WTC11 (cell line): ENCODE results near the gene TMEM98. TPM values are rescaled to one million over a fixed set of nuclear protein-coding genes. Genes with fewer than 3 reads are reported as not detected.

Experiments
- ATAC-seq: fragments of 200-7000 bp; cut with Tn5 transposase; 2 replicates; pipeline ENCODE4 v1.10.0; 2021; ENCODE audit warnings: mild to moderate bottlenecking, moderate library complexity
- CTCF ChIA-PET: fragments of 300-600 bp; sonication (Branson Sonifier 250); formaldehyde crosslinking; loops from one replicate; lab custom pipeline; 2021; ENCODE audit warnings: antibody characterized with exemption; lab: Charles Lee
- POLR2A ChIA-PET: fragments of 350-600 bp; sonication (Branson Sonifier 250); formaldehyde crosslinking; loops from one replicate; lab custom pipeline; 2021; ENCODE audit warnings: antibody characterized with exemption; lab: Charles Lee
- DNase-seq: peaks from one replicate; pipeline ENCODE4 v3.0.0; 2021; ENCODE audit warnings: low spot score
- H3K27ac Mint-ChIP-seq: 2 replicates; pipeline ENCODE4 v1.8.0; 2021; ENCODE audit warnings: mixed read lengths
- H3K27me3 Mint-ChIP-seq: 2 replicates; pipeline ENCODE4 v1.8.0; 2021; ENCODE audit warnings: low read depth, mild to moderate bottlenecking, moderate library complexity, mixed read lengths
- H3K36me3 Mint-ChIP-seq: 2 replicates; pipeline ENCODE4 v1.8.0; 2021; ENCODE audit warnings: mixed read lengths
- H3K4me1 Mint-ChIP-seq: 2 replicates; pipeline ENCODE4 v1.8.0; 2022; ENCODE audit warnings: mixed read lengths
- H3K4me3 Mint-ChIP-seq: 2 replicates; pipeline ENCODE4 v1.8.0; 2021; ENCODE audit warnings: mild to moderate bottlenecking, moderate library complexity, mixed read lengths
- H3K9me3 Mint-ChIP-seq: 2 replicates; pipeline ENCODE4 v1.8.0; 2021; ENCODE audit warnings: mixed read lengths
- CREM ChIP-seq: sonication (generic); formaldehyde crosslinking; IDR thresholded peaks from 2 replicates; pipeline ENCODE4 v1.8.1; 2022; ENCODE audit warnings: mild to moderate bottlenecking, missing genetic modification reagents, moderate library complexity
- FOXK1 ChIP-seq: sonication (generic); formaldehyde crosslinking; IDR thresholded peaks from 2 replicates; pipeline ENCODE4 v1.8.0; 2022; ENCODE audit warnings: mild to moderate bottlenecking, moderate library complexity, missing genetic modification reagents
- FOXP1 ChIP-seq: sonication (generic); formaldehyde crosslinking; IDR thresholded peaks from 2 replicates; pipeline ENCODE4 v1.8.0; 2022; ENCODE audit warnings: missing genetic modification reagents, mild to moderate bottlenecking, moderate library complexity, borderline replicate concordance
- GTF2I ChIP-seq: fragments of 250-450 bp; sonication (Bioruptor Pico); conservative IDR thresholded peaks from 2 replicates; pipeline ENCODE4 v1.4.0; 2021; ENCODE audit warnings: mild to moderate bottlenecking
- JUN ChIP-seq: sonication (generic); formaldehyde crosslinking; IDR thresholded peaks from 2 replicates; pipeline ENCODE4 v1.8.0; 2023; ENCODE audit warnings: mild to moderate bottlenecking, missing genetic modification reagents
- NR2C2 ChIP-seq: sonication (generic); formaldehyde crosslinking; IDR thresholded peaks from 2 replicates; pipeline ENCODE4 v1.8.0; 2022; ENCODE audit warnings: mild to moderate bottlenecking, missing genetic modification reagents
- RORB ChIP-seq: fragments of 250-450 bp; sonication (Bioruptor Pico); IDR thresholded peaks from 2 replicates; pipeline ENCODE4 v1.9.0; 2021; ENCODE audit warnings: mild to moderate bottlenecking
- SMAD3 ChIP-seq: sonication (generic); formaldehyde crosslinking; IDR thresholded peaks from 2 replicates; pipeline ENCODE4 v1.8.0; 2022; ENCODE audit warnings: missing genetic modification reagents, mild to moderate bottlenecking, borderline replicate concordance
- TEAD4 ChIP-seq: sonication (generic); formaldehyde crosslinking; IDR thresholded peaks from 2 replicates; pipeline ENCODE4 v1.8.0; 2022; ENCODE audit warnings: mild to moderate bottlenecking, missing genetic modification reagents
- TP53 ChIP-seq: sonication (generic); formaldehyde crosslinking; IDR thresholded peaks from 2 replicates; pipeline ENCODE4 v1.8.1; 2023; ENCODE audit warnings: mild to moderate bottlenecking, missing genetic modification reagents
- ZNF121 ChIP-seq: sonication (generic); formaldehyde crosslinking; IDR thresholded peaks from 2 replicates; pipeline ENCODE4 v1.8.0; 2023; ENCODE audit warnings: missing genetic modification reagents
- total RNA-seq: library from RNA; stranded (reverse); gene quantifications from 3 replicates; pipeline ENCODE4 v1.2.3, GENCODE V29; 2021
- TF ChIP-seq, protein P1 (sequence below): fragments of 200-600 bp; IDR thresholded peaks from 2 replicates; pipeline ENCODE4 v1.8.0; 2022; ENCODE audit warnings: antibody characterized with exemption
- TF ChIP-seq, protein P2 (sequence below): sonication (generic); formaldehyde crosslinking; IDR thresholded peaks from 2 replicates; pipeline ENCODE4 v1.8.1; 2023; ENCODE audit warnings: mild to moderate bottlenecking, missing genetic modification reagents, moderate library complexity
- TF ChIP-seq, protein P3 (sequence below): fragments of 250-450 bp; sonication (Bioruptor Pico); IDR thresholded peaks from 2 replicates; pipeline ENCODE4 v2.1.2; 2022; ENCODE audit warnings: mild to moderate bottlenecking, moderate library complexity

The TMEM98 gene
- total RNA-seq, 1 experiment from 2014 or later, result 70.3 TPM

- H3K36me3 Mint-ChIP-seq, result no peaks in the 10 kb centered on the region
- no peaks in the 10 kb centered on the region; the same call in 1 of the 2 replicates for H3K9me3 Mint-ChIP-seq
- peaks cover 18% of the 10 kb centered on the region for H3K4me1 Mint-ChIP-seq
- H3K4me3 Mint-ChIP-seq, result no peak overlapping the region
- ChIA-PET POLR2A (interaction anchor here (1.0 kb wide), 1 partner anchor 33 kb away, joined by 3 read pairs; the partner anchor contains the start of gene MYO1D), CTCF (interaction anchor here (0.6 to 1.6 kb wide), 31 partner anchors 9 to 423 kb away, joined by 3 to 53 read pairs (median 5); partner anchors contain the start of genes MYO1D and TMEM98)
- H3K27ac Mint-ChIP-seq, result no peak overlapping the region
- DNase-seq (peak; percentile 79), ATAC-seq (peak; percentile 87)
- TF ChIP-seq CREM, result no peak
- TF ChIP-seq, protein P1, sequence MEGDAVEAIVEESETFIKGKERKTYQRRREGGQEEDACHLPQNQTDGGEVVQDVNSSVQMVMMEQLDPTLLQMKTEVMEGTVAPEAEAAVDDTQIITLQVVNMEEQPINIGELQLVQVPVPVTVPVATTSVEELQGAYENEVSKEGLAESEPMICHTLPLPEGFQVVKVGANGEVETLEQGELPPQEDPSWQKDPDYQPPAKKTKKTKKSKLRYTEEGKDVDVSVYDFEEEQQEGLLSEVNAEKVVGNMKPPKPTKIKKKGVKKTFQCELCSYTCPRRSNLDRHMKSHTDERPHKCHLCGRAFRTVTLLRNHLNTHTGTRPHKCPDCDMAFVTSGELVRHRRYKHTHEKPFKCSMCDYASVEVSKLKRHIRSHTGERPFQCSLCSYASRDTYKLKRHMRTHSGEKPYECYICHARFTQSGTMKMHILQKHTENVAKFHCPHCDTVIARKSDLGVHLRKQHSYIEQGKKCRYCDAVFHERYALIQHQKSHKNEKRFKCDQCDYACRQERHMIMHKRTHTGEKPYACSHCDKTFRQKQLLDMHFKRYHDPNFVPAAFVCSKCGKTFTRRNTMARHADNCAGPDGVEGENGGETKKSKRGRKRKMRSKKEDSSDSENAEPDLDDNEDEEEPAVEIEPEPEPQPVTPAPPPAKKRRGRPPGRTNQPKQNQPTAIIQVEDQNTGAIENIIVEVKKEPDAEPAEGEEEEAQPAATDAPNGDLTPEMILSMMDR, result peak; percentile 67; the same call in 1 of the 2 replicates
- TF ChIP-seq FOXP1 (CRISPR knock-in tag), result no peak
- H3K27me3 Mint-ChIP-seq, result no peaks in the 10 kb centered on the region; the same call in 1 of the 2 replicates
Observed at GRCh38 chr17:32909787-32910369, 18.1 kb upstream of the TMEM98 start.

- no peak overlapping the region for H3K4me3 Mint-ChIP-seq
- H3K27ac Mint-ChIP-seq, result no peak overlapping the region
- DNase-seq (no peak), ATAC-seq (no peak)
- peaks cover 19% of the 10 kb centered on the region for H3K4me1 Mint-ChIP-seq
- CTCF ChIA-PET, result interaction anchor here (1.3 to 2.8 kb wide), 9 partner anchors 25 to 252 kb away, joined by 5 to 53 read pairs (median 13); partner anchors contain the start of gene MYO1D
- no peaks in the 10 kb centered on the region for H3K27me3 Mint-ChIP-seq
- no peak for TF ChIP-seq RORB (CRISPR knock-in tag)
- TF ChIP-seq, protein P2, sequence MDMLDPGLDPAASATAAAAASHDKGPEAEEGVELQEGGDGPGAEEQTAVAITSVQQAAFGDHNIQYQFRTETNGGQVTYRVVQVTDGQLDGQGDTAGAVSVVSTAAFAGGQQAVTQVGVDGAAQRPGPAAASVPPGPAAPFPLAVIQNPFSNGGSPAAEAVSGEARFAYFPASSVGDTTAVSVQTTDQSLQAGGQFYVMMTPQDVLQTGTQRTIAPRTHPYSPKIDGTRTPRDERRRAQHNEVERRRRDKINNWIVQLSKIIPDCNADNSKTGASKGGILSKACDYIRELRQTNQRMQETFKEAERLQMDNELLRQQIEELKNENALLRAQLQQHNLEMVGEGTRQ (CRISPR knock-in tag), result no peak
- TF ChIP-seq SMAD3 (CRISPR knock-in tag), result no peak
- no peak for TF ChIP-seq TEAD4 (CRISPR knock-in tag)
- TF ChIP-seq, protein P3, sequence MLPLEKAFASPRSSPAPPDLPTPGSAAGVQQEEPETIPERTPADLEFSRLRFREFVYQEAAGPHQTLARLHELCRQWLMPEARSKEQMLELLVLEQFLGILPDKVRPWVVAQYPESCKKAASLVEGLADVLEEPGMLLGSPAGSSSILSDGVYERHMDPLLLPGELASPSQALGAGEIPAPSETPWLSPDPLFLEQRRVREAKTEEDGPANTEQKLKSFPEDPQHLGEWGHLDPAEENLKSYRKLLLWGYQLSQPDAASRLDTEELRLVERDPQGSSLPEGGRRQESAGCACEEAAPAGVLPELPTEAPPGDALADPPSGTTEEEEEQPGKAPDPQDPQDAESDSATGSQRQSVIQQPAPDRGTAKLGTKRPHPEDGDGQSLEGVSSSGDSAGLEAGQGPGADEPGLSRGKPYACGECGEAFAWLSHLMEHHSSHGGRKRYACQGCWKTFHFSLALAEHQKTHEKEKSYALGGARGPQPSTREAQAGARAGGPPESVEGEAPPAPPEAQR (CRISPR knock-in tag), result no peak
- no peak for TF ChIP-seq FOXK1
- no peak for TF ChIP-seq ZNF121 (CRISPR knock-in tag)
- TF ChIP-seq, all 79 proteins: peak for 0
- H3K36me3 Mint-ChIP-seq, result no peaks in the 10 kb centered on the region
- H3K9me3 Mint-ChIP-seq, result no peaks in the 10 kb centered on the region; the same call in 1 of the 2 replicates
- POLR2A ChIA-PET, result no interaction called here
Observed at GRCh38 chr17:32910769-32911168, 17.2 kb upstream of the TMEM98 start.

DNA sequence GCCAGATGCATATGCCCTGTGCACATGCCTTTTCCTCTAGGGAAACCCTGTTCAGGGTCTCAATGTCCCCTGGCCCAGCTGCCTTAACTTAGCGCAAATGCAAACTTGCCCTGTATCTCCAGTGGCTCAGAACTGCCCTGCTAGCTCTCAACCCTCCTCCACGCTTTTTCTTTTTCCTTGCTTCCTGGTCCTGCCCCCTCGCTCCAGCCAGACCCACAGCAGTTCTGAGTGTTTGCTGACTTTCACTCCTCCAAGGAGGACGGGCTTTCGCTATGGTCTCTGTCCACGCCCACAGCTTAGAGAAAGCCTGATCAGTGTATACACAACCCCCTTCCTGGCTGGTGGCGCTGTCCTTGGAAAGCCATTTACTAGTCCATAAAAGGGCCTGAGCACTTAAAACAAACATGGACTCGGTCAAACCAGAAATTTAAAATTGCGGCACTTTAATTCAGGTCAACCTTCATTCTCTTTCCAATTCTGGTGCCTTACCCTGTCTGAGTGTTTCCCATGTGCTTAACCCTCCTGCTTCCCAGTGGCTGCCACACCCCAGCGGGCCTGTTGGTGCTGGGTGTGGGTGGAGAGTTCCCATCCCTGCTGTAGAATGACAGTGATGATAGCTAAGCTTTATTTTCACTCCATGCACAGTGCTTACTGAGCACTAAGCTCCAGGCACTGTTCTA is 15.6 kb upstream of the TMEM98 start:
- POLR2A ChIA-PET, result interaction anchor here (0.6 kb wide), 1 partner anchor 34 kb away, joined by 6 read pairs; no protein-coding TSS in a partner anchor
- DNase-seq, result peak; percentile 22
- peaks cover 24% of the 10 kb centered on the region for H3K4me1 Mint-ChIP-seq
- no peak overlapping the region for H3K4me3 Mint-ChIP-seq
- no peak overlapping the region for H3K27ac Mint-ChIP-seq
- no peaks in the 10 kb centered on the region for H3K36me3 Mint-ChIP-seq
- peak; percentile 83 for ATAC-seq
- CTCF ChIA-PET, result interaction anchor here (0.6 to 2.8 kb wide), 7 partner anchors 24 to 309 kb away, joined by 3 to 22 read pairs (median 8); partner anchors contain the start of gene MYO1D
- H3K27me3 Mint-ChIP-seq, result no peaks in the 10 kb centered on the region
- no peaks in the 10 kb centered on the region; the same call in 1 of the 2 replicates for H3K9me3 Mint-ChIP-seq
- TF ChIP-seq GTF2I (CRISPR knock-in tag) (no peak), NR2C2 (CRISPR knock-in tag) (no peak), JUN (CRISPR knock-in tag) (no peak), TP53 (CRISPR knock-in tag) (no peak)
